GM12865 (cell line): ENCODE results near the gene MSL2.
"Not testable (repeated sequence)": the region's sequence is repeated elsewhere in the genome, so short reads cannot be mapped to it uniquely, and the experiment has no call there.

Experiments used
- DNase-seq: peaks from one replicate; pipeline ENCODE4 v3.0.0; 2010; ENCODE audit warnings: low read depth
- H3K4me3 ChIP-seq: 2 replicates; pipeline ENCODE4 v1.5.1; 2011; ENCODE audit warnings: mild to moderate bottlenecking, low read depth, low read length, control low read depth
- CTCF ChIP-seq: IDR thresholded peaks from 2 replicates; pipeline ENCODE4 v1.5.1; 2011; ENCODE audit warnings: low read length, control low read depth, low read depth, inconsistent platforms; ENCODE audit not compliant: insufficient read depth; ENCODE audit errors: missing control alignments

MSL2 gene

GRCh38 chr3:136232413-136232812 is 36.3 kb upstream of the MSL2 start:
- no peak for DNase-seq
- TF ChIP-seq CTCF: no peak
- no peak overlapping the region for H3K4me3 ChIP-seq

DNA sequence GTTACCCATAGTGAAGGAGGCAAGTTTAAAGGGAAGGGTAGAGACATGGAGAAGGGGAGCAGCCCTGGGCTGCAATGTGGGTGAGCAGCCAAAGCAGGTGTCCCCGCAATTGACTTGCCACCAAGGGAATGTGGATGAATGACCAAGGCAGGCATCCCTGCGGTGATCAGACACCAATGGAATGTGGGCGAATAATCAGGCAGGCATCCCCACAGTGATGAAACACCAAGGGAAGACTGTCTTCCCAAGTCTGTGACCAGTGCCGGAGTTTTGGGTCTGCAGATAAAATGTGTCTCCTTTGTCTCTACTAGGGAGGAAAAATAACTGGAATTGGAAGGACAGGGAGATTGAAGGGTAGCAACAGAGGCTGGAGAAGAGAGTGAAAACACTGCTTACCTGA is 26.6 kb upstream of the MSL2 start:
- not testable (repeated sequence) for H3K4me3 ChIP-seq, DNase-seq

- no peak for TF ChIP-seq CTCF
- DNase-seq: no peak
- H3K4me3 ChIP-seq: no peak overlapping the region
Measured at GRCh38 chr3:136211547-136211946, 15.4 kb upstream of the MSL2 start.

DNA sequence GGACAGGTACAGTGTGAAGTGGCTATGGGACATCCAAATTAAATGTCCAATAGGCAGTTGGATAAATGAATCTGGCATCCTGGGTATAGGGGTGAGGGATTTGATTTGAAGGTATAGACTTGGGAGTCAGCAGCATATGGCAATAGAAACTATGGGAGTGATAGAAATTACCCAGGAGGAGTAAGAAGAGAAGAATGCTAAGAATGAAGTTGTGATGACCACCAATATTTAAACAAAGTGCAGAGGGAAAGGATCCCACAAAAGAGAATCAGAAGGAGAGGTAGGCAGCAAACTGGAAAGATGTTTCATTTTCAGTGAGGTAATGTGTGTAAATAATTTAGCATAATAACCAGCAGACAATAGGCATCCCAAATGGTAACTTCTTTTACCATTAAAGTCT is 13.8 kb upstream of the MSL2 start:
- no peak for DNase-seq
- TF ChIP-seq CTCF: no peak
- no peak overlapping the region for H3K4me3 ChIP-seq

DNA sequence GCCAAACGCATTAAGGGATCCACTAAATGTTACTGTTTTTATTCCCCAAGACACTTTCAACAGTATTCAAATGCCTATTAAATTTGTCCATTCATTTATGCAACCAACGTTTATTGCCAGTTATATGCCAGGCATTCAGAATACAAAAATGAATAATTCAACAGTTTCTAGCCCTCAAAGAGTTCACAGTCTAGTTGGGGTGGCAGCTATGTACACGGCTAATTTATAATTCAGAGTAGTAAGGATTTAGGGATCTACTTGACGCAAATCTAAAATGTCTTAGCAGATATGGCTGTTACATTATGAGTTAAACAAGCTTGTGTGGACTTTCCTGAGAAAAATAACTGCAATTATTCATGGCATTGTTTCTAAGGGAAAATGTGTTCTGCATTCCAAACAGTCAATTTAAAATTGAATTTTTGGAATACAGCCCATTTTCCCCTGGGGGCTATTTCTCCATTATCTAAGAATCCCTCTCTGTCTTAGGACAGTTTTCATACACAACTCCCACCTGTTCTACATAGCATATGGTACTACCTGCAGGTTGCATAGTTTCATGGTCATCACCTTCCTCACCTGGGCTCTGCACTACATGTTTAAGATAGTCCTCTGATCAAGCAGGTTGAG is 11.5 kb upstream of the MSL2 start:
- no peak for DNase-seq
- TF ChIP-seq CTCF: no peak
- H3K4me3 ChIP-seq: no peak overlapping the region

DNA sequence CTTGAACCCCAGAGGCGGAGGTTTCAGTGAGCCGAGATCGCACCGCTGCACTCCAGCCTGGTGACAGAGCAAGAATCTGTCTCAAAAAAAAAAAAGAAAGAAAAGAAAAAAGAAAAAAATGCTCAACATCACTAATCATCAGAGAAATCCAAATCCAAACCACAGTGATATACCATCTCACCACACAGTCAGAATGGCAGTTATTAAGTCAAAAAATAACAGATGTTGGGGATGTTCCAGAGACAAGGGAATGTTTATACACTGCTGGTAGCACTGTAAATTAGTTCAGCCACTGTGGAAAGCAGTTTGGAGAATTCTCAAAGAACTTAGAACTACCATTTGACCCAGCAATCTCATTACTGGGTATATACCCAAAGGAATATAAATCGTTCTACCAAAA is 3.1 kb upstream of the MSL2 start:
- H3K4me3 ChIP-seq, DNase-seq: not testable (repeated sequence)

- not testable (repeated sequence) for H3K4me3 ChIP-seq, DNase-seq
Measured at GRCh38 chr3:136198462-136199078, 2.4 kb upstream of the MSL2 start.

DNA sequence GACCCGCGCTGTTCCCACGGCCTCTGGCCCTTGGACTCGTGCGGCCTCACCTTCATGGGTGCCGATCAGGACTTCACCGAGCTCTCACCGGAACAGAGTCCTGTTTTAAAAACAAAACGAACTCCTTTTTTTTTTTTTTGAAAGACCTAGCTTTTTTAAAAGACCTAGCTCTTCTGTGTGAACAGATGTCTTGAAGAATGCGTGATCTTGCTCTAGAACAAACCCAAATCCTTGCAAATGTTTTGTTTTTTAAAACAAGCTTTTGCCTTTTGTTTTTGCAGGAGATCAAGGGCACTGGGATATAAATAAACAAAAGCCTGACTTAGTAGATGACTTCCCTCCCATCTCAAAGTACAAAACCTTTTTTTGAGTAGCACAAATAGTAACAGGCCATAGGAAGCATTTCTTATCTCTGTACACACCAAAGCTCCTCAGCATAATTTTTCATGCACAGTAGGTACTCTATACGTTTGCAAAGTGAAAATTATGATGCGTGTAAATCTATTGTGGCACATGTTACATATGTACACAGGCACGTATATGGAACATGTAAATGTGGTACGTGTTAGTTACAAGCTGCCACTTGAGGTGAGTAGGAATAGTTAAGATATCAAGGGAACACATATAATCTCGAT is 1.1 kb upstream of the MSL2 start:
- peak overlapping the region; percentile 58 for H3K4me3 ChIP-seq
- DNase-seq: peak; percentile 30
- no peak for TF ChIP-seq CTCF
